WTC11 (cell line): ENCODE results near the gene KRT14.
"Not testable (repeated sequence)": the region's sequence is repeated elsewhere in the genome, so short reads cannot be mapped to it uniquely, and the experiment has no call there.

ENCODE experiments used
- RELA ChIP-seq: sonication (generic); formaldehyde crosslinking; IDR thresholded peaks from 2 replicates; pipeline ENCODE4 v1.8.1; 2022; ENCODE audit warnings: missing genetic modification reagents, mild to moderate bottlenecking, borderline replicate concordance
- TF ChIP-seq, protein P1 (sequence below): fragments of 200-600 bp; IDR thresholded peaks from 2 replicates; pipeline ENCODE4 v1.8.0; 2022; ENCODE audit warnings: antibody characterized with exemption
- TF ChIP-seq, protein P2 (sequence below): sonication (generic); formaldehyde crosslinking; IDR thresholded peaks from 2 replicates; pipeline ENCODE4 v1.8.0; 2022; ENCODE audit warnings: mild to moderate bottlenecking, missing genetic modification reagents
- TF ChIP-seq, protein P3 (sequence below): sonication (generic); formaldehyde crosslinking; IDR thresholded peaks from 2 replicates; pipeline ENCODE4 v1.8.1; 2022; ENCODE audit warnings: mild to moderate bottlenecking, moderate library complexity, missing genetic modification reagents

DNA sequence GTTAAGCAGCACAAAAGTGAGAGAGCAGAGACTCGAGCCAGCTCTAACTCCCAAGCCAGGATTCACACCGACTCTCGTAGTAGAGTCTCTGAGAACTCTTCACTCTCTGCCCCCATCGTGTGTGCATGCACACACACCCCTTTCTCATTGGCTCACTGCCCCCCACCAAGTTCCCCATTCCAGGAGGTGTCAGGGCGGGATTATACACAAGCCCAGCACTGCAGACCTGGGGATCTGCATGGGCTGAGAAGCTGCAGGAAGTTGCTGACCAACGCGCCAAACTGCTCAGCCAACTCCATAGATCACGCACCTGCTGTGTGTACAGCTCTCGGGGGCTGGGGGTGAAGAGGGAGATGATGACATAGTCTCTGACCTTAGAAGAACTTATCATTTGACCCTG lies 28.1 kb upstream of the KRT14 start:
- not testable (repeated sequence) for TF ChIP-seq RELA (CRISPR knock-in tag)
- TF ChIP-seq, protein P1, sequence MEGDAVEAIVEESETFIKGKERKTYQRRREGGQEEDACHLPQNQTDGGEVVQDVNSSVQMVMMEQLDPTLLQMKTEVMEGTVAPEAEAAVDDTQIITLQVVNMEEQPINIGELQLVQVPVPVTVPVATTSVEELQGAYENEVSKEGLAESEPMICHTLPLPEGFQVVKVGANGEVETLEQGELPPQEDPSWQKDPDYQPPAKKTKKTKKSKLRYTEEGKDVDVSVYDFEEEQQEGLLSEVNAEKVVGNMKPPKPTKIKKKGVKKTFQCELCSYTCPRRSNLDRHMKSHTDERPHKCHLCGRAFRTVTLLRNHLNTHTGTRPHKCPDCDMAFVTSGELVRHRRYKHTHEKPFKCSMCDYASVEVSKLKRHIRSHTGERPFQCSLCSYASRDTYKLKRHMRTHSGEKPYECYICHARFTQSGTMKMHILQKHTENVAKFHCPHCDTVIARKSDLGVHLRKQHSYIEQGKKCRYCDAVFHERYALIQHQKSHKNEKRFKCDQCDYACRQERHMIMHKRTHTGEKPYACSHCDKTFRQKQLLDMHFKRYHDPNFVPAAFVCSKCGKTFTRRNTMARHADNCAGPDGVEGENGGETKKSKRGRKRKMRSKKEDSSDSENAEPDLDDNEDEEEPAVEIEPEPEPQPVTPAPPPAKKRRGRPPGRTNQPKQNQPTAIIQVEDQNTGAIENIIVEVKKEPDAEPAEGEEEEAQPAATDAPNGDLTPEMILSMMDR, result not testable (repeated sequence)
- TF ChIP-seq, protein P2, sequence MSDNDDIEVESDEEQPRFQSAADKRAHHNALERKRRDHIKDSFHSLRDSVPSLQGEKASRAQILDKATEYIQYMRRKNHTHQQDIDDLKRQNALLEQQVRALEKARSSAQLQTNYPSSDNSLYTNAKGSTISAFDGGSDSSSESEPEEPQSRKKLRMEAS (CRISPR knock-in tag), result not testable (repeated sequence)
- TF ChIP-seq, protein P3, sequence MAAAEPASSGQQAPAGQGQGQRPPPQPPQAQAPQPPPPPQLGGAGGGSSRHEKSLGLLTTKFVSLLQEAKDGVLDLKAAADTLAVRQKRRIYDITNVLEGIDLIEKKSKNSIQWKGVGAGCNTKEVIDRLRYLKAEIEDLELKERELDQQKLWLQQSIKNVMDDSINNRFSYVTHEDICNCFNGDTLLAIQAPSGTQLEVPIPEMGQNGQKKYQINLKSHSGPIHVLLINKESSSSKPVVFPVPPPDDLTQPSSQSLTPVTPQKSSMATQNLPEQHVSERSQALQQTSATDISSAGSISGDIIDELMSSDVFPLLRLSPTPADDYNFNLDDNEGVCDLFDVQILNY, result not testable (repeated sequence)
